K562 (cell line): ENCODE measurements around the gene MDC1. TPM values are rescaled to one million over a fixed set of nuclear protein-coding genes. Genes with fewer than 3 reads are reported as not detected.

Experiments used
- ATF7 ChIP-seq: fragments of 450-650 bp; IDR thresholded peaks from 2 replicates; pipeline ENCODE4 v1.7.1; 2014; ENCODE audit warnings: mild to moderate bottlenecking, moderate library complexity
- CBFA2T3 ChIP-seq: fragments of 450-650 bp; IDR thresholded peaks from 2 replicates; pipeline ENCODE4 v1.6.1; 2017
- CUX1 ChIP-seq: fragments of 200-800 bp; sonication (Bioruptor generic); IDR thresholded peaks from 2 replicates; pipeline ENCODE4 v1.6.1; 2016; ENCODE audit warnings: missing genetic modification characterization, missing compliant biosample characterization
- HDAC1 ChIP-seq, 2 experiments: fragments of 450-650 bp; IDR thresholded peaks; 2 replicates each; pipeline ENCODE4 v1.6.1; 2016 to 2017; ENCODE audit warnings: inconsistent platforms in 1 of 2, mild to moderate bottlenecking in 1 of 2, moderate library complexity in 1 of 2
- NCOA1 ChIP-seq: fragments of 450-650 bp; IDR thresholded peaks from 2 replicates; pipeline ENCODE4 v1.6.1; 2016; ENCODE audit warnings: low read depth
- NFYB ChIP-seq: IDR thresholded peaks from 2 replicates; pipeline ENCODE4 v1.6.1; 2011; ENCODE audit warnings: mild to moderate bottlenecking, moderate library complexity; ENCODE audit not compliant: insufficient read length; ENCODE audit errors: extremely low read depth
- THRAP3 ChIP-seq: fragments of 450-650 bp; IDR thresholded peaks from 2 replicates; pipeline ENCODE4 v1.6.1; 2016; ENCODE audit warnings: mild to moderate bottlenecking, inconsistent platforms, borderline replicate concordance
- TOE1 ChIP-seq, 2 experiments: fragments of 450-650 bp in 1 of 2; sonication (generic) in 1 of 2; formaldehyde crosslinking in 1 of 2; IDR thresholded peaks; 2 replicates each; pipeline versions ENCODE4 v1.7.1 to v1.8.0; 2016 to 2022; ENCODE audit warnings: borderline replicate concordance in 2 of 2, mild to moderate bottlenecking in 2 of 2, antibody characterized with exemption in 1 of 2, inconsistent platforms in 1 of 2, low read depth in 1 of 2, missing genetic modification reagents in 1 of 2, moderate library complexity in 1 of 2
- TSC22D4 ChIP-seq: fragments of 450-650 bp; IDR thresholded peaks from 2 replicates; pipeline ENCODE4 v1.6.1; 2016; ENCODE audit warnings: missing genetic modification characterization, missing biosample characterization, control low read depth
- ZBTB7A ChIP-seq: IDR thresholded peaks from 2 replicates; pipeline ENCODE4 v1.6.1; 2011; ENCODE audit warnings: low read depth, mild to moderate bottlenecking, low read length, moderate library complexity, borderline replicate concordance; ENCODE audit not compliant: control insufficient read depth
- ZNF253 ChIP-seq: fragments of 250-450 bp; sonication (Bioruptor Pico); conservative IDR thresholded peaks from 2 replicates; pipeline ENCODE4 v1.6.1; 2021; ENCODE audit warnings: mild to moderate bottlenecking
- ZNF764 ChIP-seq: fragments of 250-450 bp; sonication (Bioruptor Pico); IDR thresholded peaks from 2 replicates; pipeline ENCODE4 v1.4.0; 2020; ENCODE audit warnings: low read depth, mild to moderate bottlenecking, moderate library complexity
- ZNF766 ChIP-seq: fragments of 200-800 bp; sonication (Bioruptor generic); conservative IDR thresholded peaks from 2 replicates; pipeline ENCODE4 v1.6.1; 2016; ENCODE audit warnings: missing genetic modification characterization, missing compliant biosample characterization
- polyA plus RNA-seq, 8 experiments: library from polyadenylated mRNA; depleted of rRNA in 4 of 8; stranded (reverse) in 5 of 8; unstranded in 3 of 8; fragments of >200 nt; fragmentation: Nextera tagmentation in 2 of 8; fragmentation: Illumina TruSeq in 1 of 8; extraction: Ambion mirVana in 2 of 8; extraction: Trizol in 1 of 8; gene quantifications; 2 replicates each; pipeline versions ENCODE4 v1.2.1 to v1.2.3, GENCODE V29; 2011 to 2014; ENCODE audit warnings: inconsistent platforms in 1 of 8, missing spikeins in 1 of 8
- total RNA-seq, 7 experiments: library from RNA; depleted of rRNA in 6 of 7; stranded (reverse); fragments of >200 nt in 6 of 7; fragmentation: Illumina TruSeq in 2 of 7; extraction: Trizol in 2 of 7; gene quantifications; 2 replicates each; pipeline versions ENCODE4 v1.2.1 to v1.2.3, GENCODE V29; 2011 to 2021; ENCODE audit warnings: low replicate concordance in 1 of 7
- TF ChIP-seq, protein P1 (sequence below): sonication (generic); formaldehyde crosslinking; IDR thresholded peaks from 2 replicates; pipeline ENCODE4 v1.8.0; 2023; ENCODE audit warnings: mild to moderate bottlenecking, missing genetic modification reagents
- TF ChIP-seq, protein P2 (sequence below): fragments of 250-450 bp; sonication (Bioruptor Pico); IDR thresholded peaks from 2 replicates; pipeline ENCODE4 v1.8.0; 2022; ENCODE audit warnings: inconsistent platforms
- TF ChIP-seq, protein P3 (sequence below): fragments of 450-650 bp; formaldehyde crosslinking; IDR thresholded peaks from 2 replicates; pipeline ENCODE4 v1.4.0; 2020; ENCODE audit warnings: mild to moderate bottlenecking, moderate library complexity

The MDC1 gene
- total and polyA plus RNA-seq, 9 of the 15 experiments (the other 6 are each of a cell fraction or from before 2014, with no cell fraction given): 8.2 to 114 (median 20.0) TPM

GRCh38 chr6:30741789-30742315, 24.8 kb upstream of the MDC1 start (continued):
- no peak for TF ChIP-seq CUX1 (CRISPR knock-in tag)
- TF ChIP-seq THRAP3: no peak
- no peak for TF ChIP-seq TSC22D4 (tag)
- TF ChIP-seq CBFA2T3: no peak
- no peak for TF ChIP-seq ZBTB7A
- TF ChIP-seq HDAC1 (IDR thresholded peaks at IDR 0.05): no peak; a peak in 1 of 4 replicates
- TF ChIP-seq TOE1 (IDR thresholded peaks at IDR 0.05; ENCODE audit: borderline replicate concordance): peak; percentile 22; the same call in 1 of the 2 replicates
- TF ChIP-seq TOE1 (CRISPR knock-in tag; IDR thresholded peaks at IDR 0.05; ENCODE audit: borderline replicate concordance, low read depth): no peak
- no peak for TF ChIP-seq ZNF253
- TF ChIP-seq, protein P1, sequence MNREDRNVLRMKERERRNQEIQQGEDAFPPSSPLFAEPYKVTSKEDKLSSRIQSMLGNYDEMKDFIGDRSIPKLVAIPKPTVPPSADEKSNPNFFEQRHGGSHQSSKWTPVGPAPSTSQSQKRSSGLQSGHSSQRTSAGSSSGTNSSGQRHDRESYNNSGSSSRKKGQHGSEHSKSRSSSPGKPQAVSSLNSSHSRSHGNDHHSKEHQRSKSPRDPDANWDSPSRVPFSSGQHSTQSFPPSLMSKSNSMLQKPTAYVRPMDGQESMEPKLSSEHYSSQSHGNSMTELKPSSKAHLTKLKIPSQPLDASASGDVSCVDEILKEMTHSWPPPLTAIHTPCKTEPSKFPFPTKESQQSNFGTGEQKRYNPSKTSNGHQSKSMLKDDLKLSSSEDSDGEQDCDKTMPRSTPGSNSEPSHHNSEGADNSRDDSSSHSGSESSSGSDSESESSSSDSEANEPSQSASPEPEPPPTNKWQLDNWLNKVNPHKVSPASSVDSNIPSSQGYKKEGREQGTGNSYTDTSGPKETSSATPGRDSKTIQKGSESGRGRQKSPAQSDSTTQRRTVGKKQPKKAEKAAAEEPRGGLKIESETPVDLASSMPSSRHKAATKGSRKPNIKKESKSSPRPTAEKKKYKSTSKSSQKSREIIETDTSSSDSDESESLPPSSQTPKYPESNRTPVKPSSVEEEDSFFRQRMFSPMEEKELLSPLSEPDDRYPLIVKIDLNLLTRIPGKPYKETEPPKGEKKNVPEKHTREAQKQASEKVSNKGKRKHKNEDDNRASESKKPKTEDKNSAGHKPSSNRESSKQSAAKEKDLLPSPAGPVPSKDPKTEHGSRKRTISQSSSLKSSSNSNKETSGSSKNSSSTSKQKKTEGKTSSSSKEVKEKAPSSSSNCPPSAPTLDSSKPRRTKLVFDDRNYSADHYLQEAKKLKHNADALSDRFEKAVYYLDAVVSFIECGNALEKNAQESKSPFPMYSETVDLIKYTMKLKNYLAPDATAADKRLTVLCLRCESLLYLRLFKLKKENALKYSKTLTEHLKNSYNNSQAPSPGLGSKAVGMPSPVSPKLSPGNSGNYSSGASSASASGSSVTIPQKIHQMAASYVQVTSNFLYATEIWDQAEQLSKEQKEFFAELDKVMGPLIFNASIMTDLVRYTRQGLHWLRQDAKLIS (CRISPR knock-in tag): peak; percentile 4
- no peak for TF ChIP-seq NCOA1
- TF ChIP-seq ATF7: no peak
- TF ChIP-seq, protein P2, sequence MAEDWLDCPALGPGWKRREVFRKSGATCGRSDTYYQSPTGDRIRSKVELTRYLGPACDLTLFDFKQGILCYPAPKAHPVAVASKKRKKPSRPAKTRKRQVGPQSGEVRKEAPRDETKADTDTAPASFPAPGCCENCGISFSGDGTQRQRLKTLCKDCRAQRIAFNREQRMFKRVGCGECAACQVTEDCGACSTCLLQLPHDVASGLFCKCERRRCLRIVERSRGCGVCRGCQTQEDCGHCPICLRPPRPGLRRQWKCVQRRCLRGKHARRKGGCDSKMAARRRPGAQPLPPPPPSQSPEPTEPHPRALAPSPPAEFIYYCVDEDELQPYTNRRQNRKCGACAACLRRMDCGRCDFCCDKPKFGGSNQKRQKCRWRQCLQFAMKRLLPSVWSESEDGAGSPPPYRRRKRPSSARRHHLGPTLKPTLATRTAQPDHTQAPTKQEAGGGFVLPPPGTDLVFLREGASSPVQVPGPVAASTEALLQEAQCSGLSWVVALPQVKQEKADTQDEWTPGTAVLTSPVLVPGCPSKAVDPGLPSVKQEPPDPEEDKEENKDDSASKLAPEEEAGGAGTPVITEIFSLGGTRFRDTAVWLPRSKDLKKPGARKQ: no peak
- no peak for TF ChIP-seq ZNF764 (CRISPR knock-in tag)
- no peak for TF ChIP-seq ZNF766 (CRISPR knock-in tag)
- TF ChIP-seq, protein P3, sequence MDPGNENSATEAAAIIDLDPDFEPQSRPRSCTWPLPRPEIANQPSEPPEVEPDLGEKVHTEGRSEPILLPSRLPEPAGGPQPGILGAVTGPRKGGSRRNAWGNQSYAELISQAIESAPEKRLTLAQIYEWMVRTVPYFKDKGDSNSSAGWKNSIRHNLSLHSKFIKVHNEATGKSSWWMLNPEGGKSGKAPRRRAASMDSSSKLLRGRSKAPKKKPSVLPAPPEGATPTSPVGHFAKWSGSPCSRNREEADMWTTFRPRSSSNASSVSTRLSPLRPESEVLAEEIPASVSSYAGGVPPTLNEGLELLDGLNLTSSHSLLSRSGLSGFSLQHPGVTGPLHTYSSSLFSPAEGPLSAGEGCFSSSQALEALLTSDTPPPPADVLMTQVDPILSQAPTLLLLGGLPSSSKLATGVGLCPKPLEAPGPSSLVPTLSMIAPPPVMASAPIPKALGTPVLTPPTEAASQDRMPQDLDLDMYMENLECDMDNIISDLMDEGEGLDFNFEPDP: no peak
- TF ChIP-seq NFYB: no peak
